HUDEP-2 (cell line): ENCODE measurements around the gene CTNND2.

Experiments
- DNase-seq, 76 experiments: peaks; one replicate each; lab custom pipeline; 2025; ENCODE audit not compliant: unreplicated experiment in 76 of 76; lab: John Stamatoyannopoulos, UW

CTNND2 gene, protein sequence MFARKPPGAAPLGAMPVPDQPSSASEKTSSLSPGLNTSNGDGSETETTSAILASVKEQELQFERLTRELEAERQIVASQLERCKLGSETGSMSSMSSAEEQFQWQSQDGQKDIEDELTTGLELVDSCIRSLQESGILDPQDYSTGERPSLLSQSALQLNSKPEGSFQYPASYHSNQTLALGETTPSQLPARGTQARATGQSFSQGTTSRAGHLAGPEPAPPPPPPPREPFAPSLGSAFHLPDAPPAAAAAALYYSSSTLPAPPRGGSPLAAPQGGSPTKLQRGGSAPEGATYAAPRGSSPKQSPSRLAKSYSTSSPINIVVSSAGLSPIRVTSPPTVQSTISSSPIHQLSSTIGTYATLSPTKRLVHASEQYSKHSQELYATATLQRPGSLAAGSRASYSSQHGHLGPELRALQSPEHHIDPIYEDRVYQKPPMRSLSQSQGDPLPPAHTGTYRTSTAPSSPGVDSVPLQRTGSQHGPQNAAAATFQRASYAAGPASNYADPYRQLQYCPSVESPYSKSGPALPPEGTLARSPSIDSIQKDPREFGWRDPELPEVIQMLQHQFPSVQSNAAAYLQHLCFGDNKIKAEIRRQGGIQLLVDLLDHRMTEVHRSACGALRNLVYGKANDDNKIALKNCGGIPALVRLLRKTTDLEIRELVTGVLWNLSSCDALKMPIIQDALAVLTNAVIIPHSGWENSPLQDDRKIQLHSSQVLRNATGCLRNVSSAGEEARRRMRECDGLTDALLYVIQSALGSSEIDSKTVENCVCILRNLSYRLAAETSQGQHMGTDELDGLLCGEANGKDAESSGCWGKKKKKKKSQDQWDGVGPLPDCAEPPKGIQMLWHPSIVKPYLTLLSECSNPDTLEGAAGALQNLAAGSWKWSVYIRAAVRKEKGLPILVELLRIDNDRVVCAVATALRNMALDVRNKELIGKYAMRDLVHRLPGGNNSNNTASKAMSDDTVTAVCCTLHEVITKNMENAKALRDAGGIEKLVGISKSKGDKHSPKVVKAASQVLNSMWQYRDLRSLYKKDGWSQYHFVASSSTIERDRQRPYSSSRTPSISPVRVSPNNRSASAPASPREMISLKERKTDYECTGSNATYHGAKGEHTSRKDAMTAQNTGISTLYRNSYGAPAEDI (N-terminal part only)

DNA sequence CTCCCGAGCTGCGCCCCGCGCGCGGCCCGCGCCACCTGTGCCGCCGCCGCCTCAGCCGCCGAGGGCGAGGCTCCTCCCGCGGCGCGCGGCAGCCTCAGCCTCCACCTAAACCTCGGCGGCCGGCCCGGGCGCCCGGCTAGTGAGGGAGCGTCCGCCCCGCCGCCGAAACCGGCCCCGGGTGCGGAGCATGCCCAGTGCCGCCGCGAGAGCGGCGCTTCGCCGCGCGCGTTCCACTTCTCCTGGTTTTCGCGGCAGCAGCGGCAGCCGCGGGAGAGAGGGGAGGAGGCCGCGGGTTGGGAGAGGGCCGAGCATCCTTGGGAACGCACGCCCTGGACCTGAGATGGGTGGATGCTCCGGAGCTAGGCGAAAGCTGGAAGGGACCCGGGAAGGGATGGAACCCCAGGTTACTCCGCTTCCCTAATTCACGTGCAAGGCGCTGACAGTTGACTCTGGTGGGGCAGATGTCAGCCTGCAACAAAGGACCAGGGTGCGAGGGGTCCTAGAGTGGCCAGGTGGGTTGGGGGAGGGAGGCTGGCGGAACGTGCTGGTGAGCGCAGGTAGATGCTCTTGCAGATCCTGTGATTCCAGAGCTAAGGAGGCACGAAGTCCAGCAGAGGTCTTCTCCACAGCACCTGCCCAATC is at the start of gene CTNND2:
Gene CTNND2, minus strand, starts transcription at position 182 of the 642 bp plus-strand sequence. CDS start 593 bp downstream, outside the sequence.
- DNase-seq: no peak

DNA sequence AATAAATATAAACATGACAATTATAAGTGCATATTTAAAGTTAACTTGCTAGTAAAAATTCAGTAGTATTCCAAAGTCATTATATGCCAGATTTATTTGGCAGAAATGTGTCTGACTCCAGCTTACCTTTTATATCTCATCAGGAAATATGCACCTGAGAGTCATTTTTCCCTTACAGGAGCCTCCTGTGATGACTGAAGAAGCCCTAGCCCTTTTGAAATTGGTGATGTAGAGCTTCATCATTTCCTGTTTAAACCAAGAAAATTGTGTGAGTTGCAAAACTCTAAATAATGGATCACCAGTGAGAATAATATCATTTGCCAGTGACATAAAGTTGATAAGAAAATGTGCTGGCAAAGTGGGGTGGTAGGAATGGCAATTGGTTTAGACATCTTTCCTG is 42.1 kb upstream of the CTNND2 start:
- DNase-seq: no peak

DNA sequence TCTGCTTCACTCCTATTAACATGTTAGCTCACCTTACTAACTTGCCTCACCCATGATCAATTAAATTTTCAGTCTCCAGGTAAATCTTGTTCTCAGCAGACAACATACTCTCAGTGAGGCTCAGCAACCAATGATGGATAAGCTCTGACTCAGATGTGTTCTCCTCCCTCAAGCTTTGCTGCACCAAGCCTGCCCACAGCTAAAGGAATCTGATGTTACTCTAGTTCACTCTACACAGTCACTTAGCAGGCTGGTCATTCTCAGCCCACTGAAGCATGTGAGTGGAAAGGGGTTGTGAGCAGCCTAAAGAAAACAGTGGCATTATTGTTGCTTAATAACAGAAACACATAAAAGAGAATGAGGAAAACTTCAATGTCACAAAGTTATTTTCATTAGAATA is 37.3 kb upstream of the CTNND2 start:
- no peak for DNase-seq

DNA sequence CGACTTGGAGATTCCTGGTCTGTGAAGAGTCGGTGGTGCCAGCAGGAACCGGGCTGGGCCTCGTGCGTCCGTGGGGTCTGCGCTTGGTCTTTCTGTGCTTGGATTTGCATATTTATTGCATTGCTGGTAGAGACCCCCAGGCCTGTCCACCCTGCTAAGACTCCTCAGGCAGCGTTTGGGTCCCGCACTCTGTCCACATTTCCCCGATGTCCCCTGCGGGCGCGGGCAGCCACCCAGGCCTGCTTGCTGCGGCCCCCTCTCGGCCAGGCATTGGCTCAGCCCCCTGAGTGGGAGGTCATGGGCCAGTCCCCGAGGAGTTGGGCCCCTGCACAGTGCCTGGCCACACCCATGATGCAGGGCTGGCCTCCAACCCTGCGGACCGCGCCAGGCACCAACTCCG is 27.4 kb upstream of the CTNND2 start:
- no peak for DNase-seq

DNA sequence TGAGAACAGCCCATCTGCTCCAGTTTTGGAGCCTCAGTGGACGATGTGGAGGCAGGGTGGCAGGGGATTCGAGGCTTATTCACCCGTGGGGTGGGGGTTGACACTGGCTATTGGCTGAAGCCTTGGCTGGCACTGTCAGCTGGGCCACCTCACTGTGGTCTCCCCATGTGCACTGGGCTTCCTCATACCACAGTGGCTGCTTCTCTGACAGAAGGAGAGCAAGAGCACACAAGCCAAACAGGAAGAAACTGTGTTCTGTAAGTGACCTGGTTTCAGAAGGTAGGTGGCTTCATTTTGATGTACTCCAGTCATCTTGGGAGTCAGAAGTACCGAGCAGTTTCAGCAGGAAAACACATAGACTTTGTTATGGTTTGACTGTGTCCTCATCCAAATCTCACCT is 24.7 kb upstream of the CTNND2 start:
- no peak for DNase-seq

DNA sequence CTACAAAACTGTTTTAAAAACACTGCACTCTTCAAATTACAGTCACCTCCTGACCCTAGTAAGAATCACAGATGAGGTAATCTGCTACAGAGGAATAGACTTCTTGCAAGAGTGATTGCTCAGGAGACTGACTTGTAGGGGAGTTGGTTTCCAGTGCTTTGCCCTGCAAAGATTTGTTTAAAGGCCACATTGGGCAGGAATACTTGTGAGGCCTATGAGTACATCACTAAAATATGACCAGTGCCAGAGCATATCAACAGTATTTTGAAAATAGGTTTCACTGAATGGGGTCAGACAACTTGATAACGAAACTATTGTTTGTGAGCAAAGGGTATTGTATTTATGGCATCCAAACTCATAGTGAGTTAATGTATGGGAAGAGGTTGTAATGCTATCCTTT is 21.5 kb upstream of the CTNND2 start:
- no peak for DNase-seq

DNA sequence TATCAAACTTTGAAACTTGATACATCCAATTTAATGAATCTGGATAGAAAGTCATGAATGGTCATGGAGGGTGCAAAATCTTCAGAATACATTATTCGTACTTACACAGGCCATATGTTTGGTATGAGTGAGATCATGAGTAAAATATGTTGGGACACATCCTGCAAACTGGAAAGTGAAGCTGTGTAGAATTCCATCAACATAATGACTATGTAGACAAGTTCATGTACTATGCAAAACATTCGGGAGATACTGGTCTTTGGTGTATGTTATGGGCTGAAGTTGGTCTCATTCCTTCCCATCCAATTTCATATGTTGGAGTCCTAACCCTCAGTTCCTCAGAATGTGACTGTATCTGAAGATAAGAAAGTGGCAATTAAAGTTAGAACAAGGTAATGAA is 18.1 kb upstream of the CTNND2 start:
- no peak for DNase-seq

DNA sequence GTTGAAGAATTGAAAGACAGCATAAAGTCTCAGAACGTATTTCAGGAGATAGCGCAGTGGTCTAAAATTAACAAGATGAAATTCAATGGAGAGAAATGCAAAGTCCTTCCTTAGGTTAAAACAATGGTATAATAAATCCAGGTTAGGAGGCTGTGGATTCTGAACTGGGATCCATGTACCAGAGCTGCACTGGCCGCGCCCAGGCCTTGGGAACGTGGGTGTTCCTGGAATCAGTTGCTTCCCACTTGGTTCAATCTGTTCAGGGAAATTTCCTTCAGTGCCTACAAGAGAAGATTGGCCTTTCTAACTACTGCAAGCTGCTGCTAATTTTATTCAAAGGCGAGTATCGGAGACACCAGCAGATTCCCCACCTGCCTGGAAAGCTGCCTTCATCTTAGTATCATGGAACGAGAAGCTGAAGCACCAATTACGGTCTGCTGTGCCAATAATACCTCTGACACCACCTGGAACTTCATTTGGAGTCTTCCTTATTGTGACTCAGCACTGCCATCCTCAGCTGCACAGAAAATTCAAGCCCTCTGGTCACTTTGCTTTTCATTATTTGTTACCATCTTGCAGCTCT is 14.3 kb upstream of the CTNND2 start:
- DNase-seq: no peak

DNA sequence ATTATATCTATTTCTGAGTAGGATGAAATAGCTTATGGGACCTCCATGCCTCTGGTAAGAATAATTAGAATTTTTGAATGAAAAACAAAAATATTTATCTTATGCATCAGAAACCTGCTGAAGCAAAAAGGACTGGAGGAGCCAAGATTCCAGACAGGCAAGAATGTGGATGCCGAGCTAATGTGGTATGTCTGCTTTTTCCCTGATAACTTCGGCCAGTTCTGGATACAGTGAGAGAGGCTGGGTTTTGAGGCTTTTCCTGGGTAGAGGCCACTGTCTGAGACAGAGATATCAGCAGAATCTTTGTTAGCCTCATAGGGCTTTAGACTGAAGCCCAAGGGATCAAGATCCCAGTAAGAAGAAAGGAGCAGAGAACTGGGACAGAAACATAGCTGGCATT is 5.2 kb upstream of the CTNND2 start:
- DNase-seq: no peak

DNA sequence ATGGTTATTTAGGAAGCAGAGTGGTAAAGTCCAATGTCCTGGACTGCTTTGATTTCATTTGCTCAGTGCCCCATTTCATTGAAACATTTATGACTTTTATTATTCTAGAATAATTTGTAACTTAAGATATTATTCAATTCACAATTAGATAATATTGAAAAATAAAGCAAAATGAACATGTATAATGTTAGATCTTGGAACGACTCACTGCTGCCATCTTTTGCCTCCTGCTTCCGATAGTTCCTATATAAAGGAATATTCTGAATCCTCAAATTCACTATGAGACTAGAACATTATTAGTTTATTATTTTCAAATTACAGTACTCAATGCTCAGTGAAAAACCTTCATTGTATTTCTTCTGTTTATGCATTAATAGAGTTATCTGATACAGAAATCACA is 2.3 kb upstream of the CTNND2 start:
- DNase-seq: no peak

DNA sequence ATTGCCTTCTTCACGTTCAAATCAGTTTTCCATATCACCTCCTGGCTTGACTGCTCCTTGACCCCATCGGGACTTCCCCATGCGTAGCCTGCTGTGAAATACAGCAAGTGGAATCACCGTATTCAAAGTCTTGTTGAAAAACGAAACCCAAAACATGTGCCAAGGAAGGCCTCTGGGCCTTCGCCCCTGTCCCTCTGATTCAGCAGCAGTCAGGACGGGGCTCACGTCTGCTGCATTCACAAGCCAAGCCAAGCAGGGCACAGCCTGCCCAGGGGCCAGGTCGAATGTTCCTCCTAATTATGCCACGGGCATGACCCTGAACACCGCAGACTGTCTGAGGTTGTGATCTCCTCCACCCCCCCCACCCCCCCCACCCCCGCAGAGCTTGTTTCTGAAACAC is 960 bp upstream of the CTNND2 start:
- no peak for DNase-seq

DNA sequence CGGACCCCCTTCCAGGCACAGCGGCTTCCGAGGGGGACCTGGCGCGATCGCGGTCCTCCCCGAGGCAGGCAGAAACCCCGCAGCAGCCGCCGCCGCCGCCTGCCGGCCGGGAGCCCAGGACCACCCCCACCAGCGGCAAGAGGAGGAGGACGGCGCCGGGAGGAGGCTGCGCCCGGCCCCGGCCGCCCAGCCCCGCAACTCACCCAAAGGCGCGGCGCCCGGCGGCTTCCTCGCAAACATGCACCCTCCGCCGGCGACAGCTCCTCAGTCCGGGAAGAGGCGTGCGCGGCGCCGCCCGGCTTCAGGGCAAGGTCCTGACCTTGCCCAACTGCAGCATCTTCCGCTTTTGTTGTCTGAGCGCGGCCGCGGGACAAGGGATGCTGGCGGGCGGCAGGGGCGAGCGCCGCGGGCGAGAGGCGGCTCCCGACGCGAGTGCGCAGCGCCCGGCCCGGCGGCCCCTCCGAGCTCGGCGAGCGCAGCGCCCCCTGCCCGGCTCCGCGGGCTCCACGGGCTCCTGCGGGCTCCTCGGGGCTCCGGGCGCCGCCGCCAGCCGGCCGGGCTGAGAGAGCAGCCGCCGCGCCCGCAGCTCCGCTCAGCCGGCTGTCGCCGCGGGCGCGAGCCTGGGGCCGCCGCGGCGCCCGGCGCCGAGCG is 507 bp downstream of the CTNND2 start:
- DNase-seq: no peak

DNA sequence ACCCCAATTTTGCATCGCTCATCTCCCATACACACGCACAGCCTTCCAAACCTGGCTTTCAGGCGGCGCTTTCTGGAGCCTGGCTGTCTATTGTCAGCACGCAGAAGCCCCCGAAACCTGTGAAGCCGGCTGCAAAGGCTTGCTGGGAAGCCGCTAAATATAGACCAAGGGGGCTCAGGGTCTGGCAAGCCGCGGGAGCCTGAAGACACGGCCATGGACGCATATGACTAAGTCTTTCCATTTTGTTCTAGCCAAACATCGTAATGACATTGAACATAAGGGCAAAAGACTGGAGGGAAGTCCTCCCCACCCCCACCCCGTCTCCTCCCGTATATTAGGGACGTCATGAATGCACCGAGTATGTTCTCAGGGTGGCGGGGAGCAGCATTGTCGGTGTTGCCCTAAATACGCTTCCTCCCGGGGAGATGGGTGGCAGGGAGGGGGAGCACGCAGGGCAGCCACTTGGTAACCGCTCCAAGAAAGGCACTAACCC is 1.1 kb downstream of the CTNND2 start:
- no peak for DNase-seq

DNA sequence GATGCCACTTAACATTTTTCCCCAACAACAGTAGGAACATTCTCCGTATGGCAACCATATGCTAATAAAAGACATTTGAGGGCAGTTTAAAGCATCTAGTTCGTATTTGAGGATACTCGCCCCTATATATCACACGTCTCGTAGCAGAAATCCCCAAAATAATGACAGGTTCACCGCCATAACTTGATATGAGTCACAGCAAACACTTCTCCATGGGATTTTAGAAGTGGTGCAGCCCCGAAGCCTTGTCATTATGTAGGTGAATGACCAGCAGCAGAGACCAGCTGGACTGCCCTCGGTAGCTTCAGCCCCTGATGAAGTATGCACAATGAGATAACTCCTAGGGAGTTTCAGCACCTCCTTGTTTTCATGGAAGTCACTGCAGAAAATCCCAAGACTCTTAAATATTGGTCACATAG is 2.0 kb downstream of the CTNND2 start:
- DNase-seq: no peak

DNA sequence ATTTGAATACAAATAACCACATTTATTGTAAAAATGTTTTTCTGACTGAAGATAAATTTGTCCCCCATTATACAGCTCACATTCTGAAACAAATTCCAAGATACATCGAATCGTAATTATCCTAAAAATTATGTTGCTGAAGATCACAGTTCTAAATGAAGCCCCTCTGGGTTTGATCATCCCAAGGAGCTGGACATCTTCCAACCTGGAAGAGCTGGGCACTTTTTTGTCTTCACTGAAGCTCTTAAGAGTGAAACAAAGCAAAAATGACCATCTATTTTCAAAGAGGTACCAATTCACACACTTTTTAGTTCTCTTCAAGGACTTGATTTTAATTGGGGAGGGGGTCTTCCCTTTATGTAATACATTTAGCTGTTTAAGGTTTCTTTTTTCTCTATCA is 5.5 kb downstream of the CTNND2 start:
- DNase-seq: no peak

DNA sequence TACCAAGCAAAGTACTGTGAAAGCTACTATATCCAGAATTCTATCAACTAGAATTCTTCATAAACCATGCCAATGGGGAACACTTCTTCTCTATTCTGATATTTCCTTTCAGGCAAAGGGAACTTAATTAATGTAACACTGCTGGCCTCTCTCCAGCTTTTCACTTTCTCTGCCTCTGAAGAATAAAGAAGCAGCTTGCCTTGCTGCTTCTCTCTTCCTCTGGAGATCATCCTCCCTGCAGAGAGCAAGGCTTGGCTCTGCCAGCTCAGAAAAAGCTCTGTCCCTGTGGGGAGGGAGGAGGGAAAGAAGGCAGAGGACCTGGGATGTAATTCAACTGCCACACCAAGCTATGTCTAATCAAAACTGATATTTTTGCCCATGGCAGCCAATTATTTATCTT is 6.5 kb downstream of the CTNND2 start:
- no peak for DNase-seq

DNA sequence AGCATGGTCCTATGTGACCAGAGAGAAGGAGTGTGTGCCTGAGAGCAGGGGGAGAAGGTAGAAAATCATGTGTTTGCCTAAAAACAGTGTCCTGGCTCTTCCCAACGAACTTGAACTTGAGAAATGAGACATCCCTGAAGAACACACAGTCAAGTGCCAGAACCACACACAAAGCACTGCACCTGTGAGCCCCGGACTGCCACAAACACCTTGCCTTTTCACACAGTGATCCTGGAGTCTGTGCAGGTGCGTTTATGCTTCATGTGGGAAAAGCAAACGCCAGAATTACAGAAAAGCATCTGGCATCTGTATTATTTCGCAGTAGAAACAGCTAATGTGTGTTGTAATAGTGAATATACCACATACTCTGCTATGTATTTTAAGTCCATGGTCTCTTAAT is 9.3 kb downstream of the CTNND2 start:
- DNase-seq: no peak

DNA sequence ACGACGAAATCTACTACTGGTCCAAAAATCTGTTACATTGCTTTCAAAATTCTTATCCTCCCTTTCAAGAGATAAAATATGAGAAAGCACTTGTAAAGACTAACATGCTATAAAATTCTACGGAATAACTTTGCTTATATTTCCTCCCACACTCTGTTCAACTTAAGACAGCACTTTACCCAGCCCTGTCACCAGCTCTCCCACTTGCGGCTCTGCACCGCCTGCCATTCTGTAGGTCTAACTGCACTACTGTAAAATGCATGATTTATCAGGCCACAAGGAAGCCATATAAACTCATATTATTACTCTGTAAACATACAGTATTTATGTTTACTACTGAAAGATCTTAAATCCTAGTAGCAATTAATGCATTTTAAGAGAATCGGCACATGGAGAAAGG is 11.4 kb downstream of the CTNND2 start:
- DNase-seq: no peak

DNA sequence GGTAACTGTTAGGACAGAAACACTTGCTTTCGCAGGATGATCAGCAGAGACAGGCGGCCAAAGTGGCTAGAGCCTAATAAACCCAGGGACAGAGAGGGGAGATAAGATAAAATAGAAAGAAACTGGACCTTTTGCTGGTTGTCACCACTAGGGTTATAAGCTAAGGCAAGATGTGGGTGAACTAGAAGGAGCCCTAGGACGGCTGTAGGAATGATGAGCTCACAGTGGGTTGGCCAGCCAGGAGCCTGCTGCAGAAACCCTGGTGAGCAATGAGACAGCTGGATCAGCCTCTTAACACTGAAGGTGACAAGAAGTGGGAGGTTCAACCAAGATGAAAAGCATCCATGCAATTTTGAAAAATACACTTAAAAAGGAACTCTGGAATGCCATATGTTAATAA is 13.5 kb downstream of the CTNND2 start:
- no peak for DNase-seq

DNA sequence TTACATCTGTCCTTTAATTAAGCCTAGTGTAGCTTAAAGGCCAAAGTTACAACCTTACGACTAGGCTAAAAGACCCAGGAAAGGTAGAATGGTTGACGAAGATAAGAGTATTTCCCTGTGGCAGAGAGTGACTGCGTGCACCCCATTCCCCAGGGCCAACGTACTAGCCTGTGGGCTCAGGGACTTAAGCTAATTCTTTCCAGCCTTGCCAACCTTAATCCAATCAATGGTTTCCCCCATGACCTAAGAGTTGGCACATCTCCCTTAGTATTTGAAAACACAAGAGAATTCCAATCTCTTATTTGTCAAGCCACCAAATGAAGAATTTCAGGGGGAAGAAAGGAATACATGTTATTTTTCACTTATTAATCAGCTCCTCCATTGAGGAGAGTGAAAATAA is 16.0 kb downstream of the CTNND2 start:
- no peak for DNase-seq
